GM19324 (cell line): ENCODE data around the gene ARHGEF39.

Experiments used
- ATAC-seq: cut with Tn5 transposase; IDR thresholded peaks from one replicate; pipeline ENCODE4 v1.9.1; 2021; ENCODE audit warnings: mild to moderate bottlenecking, moderate library complexity; ENCODE audit not compliant: unreplicated experiment, low FRiP score

The ARHGEF39 gene

GRCh38 chr9:35664531-35665470 is at the start of gene ARHGEF39:
ARHGEF39 (minus strand) TSS chr9:35665195; CDS start chr9:35665169, 26 bp downstream.
- ATAC-seq: peak; percentile 82

- ATAC-seq: no peak
Observed at GRCh38 chr9:35714123-35714522, 49.1 kb upstream of the ARHGEF39 start.

- no peak for ATAC-seq
Observed at GRCh38 chr9:35713578-35713977, 48.6 kb upstream of the ARHGEF39 start.

GRCh38 chr9:35712762-35713400 is 47.9 kb upstream of the ARHGEF39 start:
- no peak for ATAC-seq

GRCh38 chr9:35711501-35712428 is 46.8 kb upstream of the ARHGEF39 start:
- ATAC-seq: no peak

- no peak for ATAC-seq
Observed at GRCh38 chr9:35710818-35711500, 46.0 kb upstream of the ARHGEF39 start.

- ATAC-seq: no peak
Observed at GRCh38 chr9:35708146-35708545, 43.2 kb upstream of the ARHGEF39 start.

GRCh38 chr9:35706951-35707350 is 42.0 kb upstream of the ARHGEF39 start:
- ATAC-seq: no peak

- ATAC-seq: no peak
Observed at GRCh38 chr9:35705836-35706430, 40.9 kb upstream of the ARHGEF39 start.

- no peak for ATAC-seq
Observed at GRCh38 chr9:35705372-35705771, 40.4 kb upstream of the ARHGEF39 start.

GRCh38 chr9:35703906-35704672 is 39.1 kb upstream of the ARHGEF39 start:
- no peak for ATAC-seq

GRCh38 chr9:35702696-35703095 is 37.7 kb upstream of the ARHGEF39 start:
- no peak for ATAC-seq

- no peak for ATAC-seq
Observed at GRCh38 chr9:35700942-35701341, 35.9 kb upstream of the ARHGEF39 start.

- no peak for ATAC-seq
Observed at GRCh38 chr9:35700031-35700430, 35.0 kb upstream of the ARHGEF39 start.

GRCh38 chr9:35698231-35698630 is 33.2 kb upstream of the ARHGEF39 start:
- no peak for ATAC-seq

GRCh38 chr9:35697486-35697885 is 32.5 kb upstream of the ARHGEF39 start:
- no peak for ATAC-seq

- peak; percentile 75 for ATAC-seq
Observed at GRCh38 chr9:35696520-35697215, 31.7 kb upstream of the ARHGEF39 start.

GRCh38 chr9:35695943-35696401 is 31.0 kb upstream of the ARHGEF39 start:
- no peak for ATAC-seq
